Skin epidermis (tissue), 12 donors: ENCODE results near the gene IL6R.
A peak's percentile ranks its signal among the peaks of the same experiment; 100 is the strongest.
"Not testable (repeated sequence)": the region's sequence is repeated elsewhere in the genome, so short reads cannot be mapped to it uniquely, and the experiment has no call there.

Source experiments
- H3K27ac ChIP-seq, 21 experiments: fragments of 200-600 bp; sonication (generic) in 11 of 21; one replicate each; pipeline ENCODE4 v1.5.0; 2020; ENCODE audit warnings: mild to moderate bottlenecking in 3 of 21, inconsistent platforms in 2 of 21, moderate library complexity in 2 of 21
- H3K4me3 ChIP-seq, 7 experiments: fragments of 200-600 bp; sonication (generic) in 2 of 7; one replicate each; pipeline ENCODE4 v1.5.0; 2020; ENCODE audit warnings: inconsistent platforms in 2 of 7, mild to moderate bottlenecking in 2 of 7, moderate library complexity in 1 of 7

IL6R gene

DNA sequence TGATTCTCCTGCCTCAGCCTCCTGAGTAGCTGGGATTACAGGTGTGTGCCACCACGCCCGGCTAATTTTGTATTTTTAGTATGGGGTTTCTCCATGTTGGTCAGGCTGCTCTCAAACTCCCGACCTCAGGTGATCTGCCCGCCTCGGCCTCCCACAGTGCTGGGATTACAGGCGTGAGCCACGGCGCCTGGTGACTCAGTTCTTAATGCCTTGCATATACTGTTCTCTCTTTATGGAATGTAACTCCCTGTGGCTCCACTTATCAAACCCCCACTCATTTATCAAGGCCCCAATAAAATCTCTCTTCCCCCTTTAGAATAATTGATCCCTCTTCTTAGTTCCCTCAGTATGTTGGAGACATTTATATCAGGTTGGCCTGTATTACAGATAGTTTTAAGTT is 16.9 kb downstream of the IL6R start:
- H3K27ac ChIP-seq = peak overlapping the region in 15 of 21 experiments; percentile 38 to 97 (median 83)
- not testable (repeated sequence) for H3K4me3 ChIP-seq

DNA sequence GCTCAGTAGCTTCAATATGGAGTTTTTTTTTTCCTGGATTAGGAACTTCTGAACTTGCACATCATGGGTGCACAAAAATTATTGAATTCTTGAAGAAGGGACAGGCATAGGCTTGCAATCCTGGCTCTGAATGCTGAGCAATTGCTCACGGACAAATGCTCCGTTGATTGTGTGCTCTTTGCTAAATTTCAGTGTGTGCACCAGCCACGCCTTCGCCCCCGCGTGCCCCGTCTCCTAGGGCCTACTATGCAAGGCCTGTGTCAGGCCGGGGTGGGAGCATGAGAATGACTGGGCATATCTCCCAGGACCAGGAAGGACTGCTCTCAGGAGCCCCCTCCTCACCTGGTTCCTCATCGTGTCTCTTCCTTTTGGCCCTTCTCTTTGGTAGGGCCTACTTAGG is 17.4 kb downstream of the IL6R start:
- Histone ChIP-seq H3K27ac (peak overlapping the region in 17 of 21 experiments; percentile 37 to 93 (median 79)), H3K4me3 (no peak overlapping the region)

DNA sequence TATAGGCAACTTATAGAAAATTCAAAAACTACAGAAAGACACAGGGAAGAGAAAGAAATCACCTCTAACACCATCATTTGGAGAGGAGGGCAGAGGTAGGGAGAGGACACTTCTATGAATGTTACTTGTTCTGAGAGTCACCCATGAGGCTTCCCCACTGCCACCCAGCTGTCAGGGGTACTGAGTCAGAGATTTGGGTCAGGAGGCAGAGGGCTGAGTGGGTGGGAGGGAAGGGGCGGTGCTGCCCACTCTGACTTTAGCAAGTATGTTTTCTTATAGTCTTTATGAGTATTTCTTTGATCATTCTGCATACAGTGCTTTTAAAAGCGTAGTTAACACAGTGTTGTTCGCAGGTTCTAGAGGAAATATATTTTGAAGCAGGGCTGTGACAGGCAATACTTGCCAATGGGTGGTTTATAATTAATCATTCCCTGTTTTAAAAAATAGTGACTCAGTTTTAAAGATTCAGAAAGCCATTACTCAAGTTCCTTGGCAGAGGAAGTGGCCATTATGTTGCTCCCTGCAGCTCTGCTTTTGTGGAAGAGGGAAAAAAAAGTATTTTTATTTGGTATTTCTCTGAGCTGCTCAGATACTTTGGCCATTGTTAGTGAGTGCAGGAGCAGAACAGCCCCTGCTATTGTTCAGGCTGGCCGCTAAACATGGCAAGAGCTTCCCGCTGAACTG is 18.3 kb downstream of the IL6R start:
- Histone ChIP-seq H3K27ac (peak overlapping the region in 20 of 21 experiments; percentile 2 to 91 (median 73)), H3K4me3 (no peak overlapping the region)

DNA sequence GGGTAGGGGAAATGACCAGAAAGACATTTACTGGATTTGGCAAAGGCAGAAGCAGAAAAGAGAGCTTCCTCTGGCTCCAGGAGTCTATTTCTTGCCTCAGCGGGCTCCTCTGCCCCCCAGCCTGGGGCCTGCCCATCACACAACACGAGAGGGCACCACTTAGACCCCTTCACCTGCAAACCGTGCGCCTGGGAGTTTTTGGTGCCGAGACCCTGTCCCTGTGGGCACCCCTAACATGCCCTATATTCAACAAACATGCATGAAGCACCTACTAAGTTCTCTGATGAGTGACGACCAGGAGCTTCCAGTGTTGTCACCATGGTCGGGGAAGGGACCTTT is 18.8 kb downstream of the IL6R start:
- no peak overlapping the region for H3K4me3 ChIP-seq
- H3K27ac ChIP-seq = peak overlapping the region in 19 of 21 experiments; percentile 2 to 91 (median 73)

DNA sequence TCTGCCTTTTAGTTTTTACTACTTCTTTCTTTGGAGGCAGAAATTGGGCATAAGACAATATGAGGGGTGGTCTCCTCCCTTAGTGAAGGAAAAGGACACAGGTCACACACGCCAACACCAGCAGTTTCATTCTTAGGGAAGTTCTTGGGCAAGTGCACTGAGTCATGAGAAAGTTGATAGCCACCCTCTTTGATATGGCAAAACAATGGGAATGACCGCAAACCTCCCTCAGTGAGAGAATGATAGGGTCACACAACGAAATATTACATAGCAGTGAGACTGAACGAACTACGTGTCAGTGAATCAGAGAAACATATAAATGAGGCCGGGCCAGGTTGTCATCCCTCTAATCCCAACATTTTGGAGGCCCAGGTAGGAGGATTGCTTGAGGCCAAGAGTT is 20.0 kb downstream of the IL6R start:
- Histone ChIP-seq H3K27ac (peak overlapping the region in 1 of 21 experiments; percentile 25), H3K4me3 (no peak overlapping the region)

DNA sequence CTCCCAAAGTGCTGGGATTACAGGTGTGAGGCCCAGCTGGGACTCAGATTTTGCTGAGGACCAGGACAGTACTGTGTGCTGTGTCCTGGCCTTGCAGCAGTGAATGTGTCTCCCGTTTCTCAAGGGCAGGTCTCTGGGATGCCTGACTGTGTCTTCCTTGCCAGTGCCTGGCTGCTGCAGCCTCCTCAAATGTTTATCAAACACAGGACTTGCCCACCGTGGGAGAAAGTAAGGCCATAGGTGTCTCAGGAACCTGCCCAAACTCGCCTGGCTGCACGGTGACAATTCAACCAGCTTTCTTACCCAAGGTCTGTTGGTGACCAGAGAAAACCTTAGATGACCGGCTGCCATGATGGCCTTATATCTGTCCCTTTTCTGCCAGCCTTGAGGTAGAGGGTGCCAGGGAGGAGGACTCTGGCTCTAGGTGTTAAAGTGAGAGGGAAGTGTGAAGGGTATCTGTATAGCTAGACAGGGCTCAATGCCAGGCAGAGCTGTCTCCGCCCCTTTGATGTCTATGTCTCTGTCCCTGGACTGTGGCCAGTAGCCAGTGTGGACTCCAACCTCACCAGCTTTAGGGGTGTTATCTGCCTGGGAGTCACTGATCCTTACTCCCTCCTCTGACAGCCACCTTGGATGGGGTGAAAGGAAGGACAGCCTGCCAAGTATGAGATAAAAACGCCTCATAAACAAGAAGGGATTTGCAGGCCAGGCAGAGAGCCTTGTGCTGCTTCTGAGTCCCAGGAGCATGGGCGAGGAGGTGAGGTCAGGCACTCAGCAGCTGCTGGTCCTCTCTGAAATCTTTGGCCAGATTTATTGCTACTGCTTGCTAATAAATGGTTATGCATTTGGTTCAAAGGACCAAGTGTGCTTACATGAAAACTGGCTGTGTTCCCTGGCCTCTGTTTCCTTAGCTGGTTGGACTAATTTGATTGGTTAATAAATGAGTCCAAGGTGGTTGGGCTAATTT is 22.3 kb downstream of the IL6R start:
- Histone ChIP-seq H3K27ac (peak overlapping the region in 11 of 21 experiments; percentile 0 to 79 (median 35)), H3K4me3 (no peak overlapping the region)

DNA sequence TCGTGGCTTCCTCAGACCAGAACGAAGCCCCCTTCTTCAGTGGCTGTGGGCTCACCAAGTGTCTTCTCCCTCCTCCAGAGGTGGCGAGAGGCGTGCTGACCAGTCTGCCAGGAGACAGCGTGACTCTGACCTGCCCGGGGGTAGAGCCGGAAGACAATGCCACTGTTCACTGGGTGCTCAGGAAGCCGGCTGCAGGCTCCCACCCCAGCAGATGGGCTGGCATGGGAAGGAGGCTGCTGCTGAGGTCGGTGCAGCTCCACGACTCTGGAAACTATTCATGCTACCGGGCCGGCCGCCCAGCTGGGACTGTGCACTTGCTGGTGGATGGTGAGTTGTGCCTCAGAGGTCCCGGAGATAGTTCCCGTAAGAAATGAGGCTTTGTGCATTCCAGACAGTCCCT is 24.0 kb downstream of the IL6R start:
- no peak overlapping the region for H3K4me3 ChIP-seq
- H3K27ac ChIP-seq = peak overlapping the region in 6 of 21 experiments; percentile 16 to 79 (median 44)

DNA sequence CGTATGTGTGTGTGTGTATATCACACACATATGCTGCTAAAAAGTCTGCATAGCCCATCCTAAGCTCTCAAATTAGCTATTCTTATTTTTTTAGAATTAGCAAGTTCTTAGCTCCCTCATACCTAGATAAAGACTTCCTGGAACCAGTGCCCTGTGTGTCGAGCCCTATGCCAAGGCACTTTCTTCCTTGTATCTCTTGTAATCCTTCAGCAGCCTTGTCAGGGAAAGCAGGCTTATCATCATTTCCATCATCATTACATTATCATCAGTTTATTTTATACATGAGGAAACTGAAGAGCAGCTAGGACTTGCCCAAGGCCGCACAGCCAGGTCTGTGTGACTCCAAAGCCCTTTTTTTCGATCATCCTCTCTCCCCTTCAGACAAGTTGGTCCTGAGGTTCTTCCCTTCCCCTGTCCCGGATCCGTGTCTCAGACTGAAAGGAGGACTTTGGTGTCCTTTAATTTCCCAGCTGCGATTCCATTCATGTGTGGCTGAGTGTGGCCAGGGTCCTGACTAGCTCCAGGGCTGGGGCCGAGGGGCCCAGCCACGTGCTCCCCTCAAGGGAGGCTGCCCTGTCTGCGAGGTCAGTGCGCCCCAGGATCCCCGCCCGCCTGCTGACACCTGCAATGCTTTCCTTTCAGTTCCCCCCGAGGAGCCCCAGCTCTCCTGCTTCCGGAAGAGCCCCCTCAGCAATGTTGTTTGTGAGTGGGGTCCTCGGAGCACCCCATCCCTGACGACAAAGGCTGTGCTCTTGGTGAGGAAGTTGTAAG is 24.9 kb downstream of the IL6R start:
- H3K4me3 ChIP-seq = no peak overlapping the region
- peak overlapping the region in 13 of 21 experiments; percentile 1 to 79 (median 35) for H3K27ac ChIP-seq

DNA sequence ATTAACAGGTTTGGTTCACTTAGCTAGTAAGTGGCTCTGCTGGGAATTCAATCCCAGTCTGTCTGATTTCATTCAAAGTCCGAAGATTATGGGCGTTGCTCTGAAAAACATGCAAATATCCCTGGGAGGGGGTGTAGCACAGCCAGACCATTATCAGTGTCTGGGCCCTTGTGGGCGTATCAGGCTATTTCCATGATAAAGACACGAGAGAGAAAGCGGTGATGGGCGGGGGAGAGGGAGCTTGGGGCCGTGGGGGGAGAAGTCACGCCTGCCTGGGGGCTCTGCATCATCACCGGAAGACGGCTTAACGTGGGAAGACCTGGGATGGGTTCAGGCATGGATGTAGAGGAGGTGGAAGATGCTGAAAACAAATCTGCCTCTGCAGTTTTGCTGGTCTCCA is 25.8 kb downstream of the IL6R start:
- no peak overlapping the region for H3K4me3 ChIP-seq
- peak overlapping the region in 13 of 21 experiments; percentile 1 to 81 (median 35) for H3K27ac ChIP-seq

DNA sequence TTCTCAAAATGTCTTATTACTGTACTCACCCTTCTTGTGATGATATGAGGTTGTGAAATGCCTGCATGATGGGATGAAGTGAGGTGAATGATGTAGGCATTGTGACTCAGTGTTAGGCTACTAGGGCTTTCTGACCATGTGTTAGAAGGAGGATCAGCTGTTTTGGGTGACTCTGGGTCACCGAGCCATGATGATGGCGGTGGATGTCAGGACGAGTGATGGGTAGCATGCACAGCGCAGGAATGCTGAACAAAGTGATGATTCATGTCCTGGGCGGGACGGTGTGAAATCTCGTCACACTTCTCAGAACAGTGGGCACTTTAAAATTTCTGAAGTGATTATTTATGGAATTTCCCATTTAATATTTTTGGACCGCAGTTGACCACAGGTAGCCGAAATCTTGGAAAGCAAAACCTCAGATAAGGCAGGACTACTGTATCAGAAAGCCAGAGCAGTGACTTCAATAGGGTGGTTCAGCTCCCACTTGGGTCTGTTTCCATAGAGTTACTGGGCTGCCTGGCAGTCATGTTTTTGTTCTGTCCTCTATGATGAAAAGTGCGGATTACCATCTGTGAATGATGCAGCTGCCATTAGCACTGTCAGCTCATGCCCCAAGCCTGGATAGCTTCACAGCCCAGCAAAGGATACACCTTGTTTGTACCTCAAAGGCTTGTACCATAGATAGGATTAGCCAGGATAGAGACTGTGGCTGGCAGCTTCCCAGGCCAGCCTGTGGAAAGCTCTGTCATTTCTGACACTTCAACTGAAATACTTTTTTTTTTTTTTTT is 26.6 kb downstream of the IL6R start:
- Histone ChIP-seq H3K27ac (peak overlapping the region in 16 of 21 experiments; percentile 35 to 91 (median 74)), H3K4me3 (no peak overlapping the region)

DNA sequence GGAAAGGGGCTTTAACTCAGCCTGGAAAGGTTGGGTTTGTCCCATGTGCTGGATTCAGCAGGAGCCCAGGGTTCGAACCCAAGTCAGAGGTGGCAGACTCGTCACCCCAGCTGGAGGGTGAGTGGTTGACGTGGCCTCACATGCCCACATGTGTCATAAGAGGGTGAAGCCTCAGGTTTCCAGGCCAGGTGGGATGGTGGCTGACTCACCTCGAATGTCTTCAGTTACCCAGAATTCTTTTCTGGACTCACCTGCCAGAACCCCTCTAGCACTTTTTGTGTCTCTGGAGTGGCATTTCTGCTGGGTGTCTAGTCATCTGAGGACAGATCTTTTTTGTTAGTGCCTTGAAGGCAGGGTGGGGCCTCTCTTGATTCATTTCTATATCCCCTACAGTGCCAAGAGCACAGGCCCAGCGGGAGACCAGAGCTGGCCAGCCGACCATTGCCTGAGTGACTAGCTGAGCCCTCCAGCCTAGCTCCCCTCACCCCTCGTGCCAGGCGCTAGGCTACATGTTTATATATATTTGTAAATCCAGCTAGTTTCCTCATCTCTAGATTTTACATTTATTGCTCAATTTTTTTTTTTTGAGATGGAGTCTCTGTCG is 28.1 kb downstream of the IL6R start:
- peak overlapping the region in 19 of 21 experiments; percentile 0 to 91 (median 74) for H3K27ac ChIP-seq
- no peak overlapping the region for H3K4me3 ChIP-seq

DNA sequence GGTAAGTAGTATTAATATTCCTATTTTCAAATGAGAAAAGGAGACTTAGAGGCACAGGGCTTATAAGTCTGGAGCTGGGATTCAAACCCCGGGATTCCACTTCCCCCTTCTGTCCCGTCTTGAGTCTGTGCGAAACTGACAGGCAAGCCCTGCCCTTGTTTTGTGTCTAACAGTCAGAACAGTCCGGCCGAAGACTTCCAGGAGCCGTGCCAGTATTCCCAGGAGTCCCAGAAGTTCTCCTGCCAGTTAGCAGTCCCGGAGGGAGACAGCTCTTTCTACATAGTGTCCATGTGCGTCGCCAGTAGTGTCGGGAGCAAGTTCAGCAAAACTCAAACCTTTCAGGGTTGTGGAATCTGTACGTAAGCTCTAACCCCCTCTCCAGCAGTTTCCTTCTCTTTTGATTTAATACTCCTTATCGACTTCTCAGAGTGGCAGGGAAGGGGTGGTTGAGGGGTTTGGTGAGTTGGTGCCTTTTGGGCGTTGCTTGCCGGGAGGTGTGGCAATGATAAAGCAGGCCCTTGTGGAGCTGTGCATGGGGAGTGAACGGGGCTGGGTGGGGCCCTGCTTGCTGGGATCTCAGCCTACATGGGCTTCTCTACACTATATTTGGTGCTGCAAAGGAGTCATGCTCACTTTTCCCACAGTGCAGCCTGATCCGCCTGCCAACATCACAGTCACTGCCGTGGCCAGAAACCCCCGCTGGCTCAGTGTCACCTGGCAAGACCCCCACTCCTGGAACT is 29.4 kb downstream of the IL6R start:
- H3K4me3 ChIP-seq = no peak overlapping the region
- peak overlapping the region in 15 of 21 experiments; percentile 41 to 91 (median 75) for H3K27ac ChIP-seq

DNA sequence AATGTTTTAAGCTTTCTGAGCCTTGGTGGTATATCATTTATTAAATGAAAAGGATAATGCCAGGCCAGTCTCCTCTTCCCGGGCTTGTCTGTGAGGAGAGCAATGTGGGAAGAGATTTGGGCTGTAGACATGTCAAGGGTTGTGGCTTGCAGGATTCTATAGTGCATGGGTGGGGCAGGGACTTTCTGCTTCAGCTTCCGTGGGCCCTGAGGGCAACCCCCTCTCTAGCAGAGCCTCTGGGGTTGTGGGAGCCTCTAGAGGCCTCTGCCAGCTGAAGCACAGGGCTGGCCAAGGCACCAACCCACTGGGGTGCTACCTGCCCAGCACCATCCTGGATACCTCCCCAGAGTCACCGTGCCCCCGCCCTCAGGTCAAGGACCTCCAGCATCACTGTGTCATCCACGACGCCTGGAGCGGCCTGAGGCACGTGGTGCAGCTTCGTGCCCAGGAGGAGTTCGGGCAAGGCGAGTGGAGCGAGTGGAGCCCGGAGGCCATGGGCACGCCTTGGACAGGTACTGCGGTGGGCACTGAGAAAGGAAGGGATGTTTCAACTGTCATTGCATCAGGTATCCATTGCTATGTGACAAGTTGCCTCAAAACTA is 30.6 kb downstream of the IL6R start:
- Histone ChIP-seq H3K27ac (peak overlapping the region in 8 of 21 experiments; percentile 19 to 91 (median 76)), H3K4me3 (no peak overlapping the region)

DNA sequence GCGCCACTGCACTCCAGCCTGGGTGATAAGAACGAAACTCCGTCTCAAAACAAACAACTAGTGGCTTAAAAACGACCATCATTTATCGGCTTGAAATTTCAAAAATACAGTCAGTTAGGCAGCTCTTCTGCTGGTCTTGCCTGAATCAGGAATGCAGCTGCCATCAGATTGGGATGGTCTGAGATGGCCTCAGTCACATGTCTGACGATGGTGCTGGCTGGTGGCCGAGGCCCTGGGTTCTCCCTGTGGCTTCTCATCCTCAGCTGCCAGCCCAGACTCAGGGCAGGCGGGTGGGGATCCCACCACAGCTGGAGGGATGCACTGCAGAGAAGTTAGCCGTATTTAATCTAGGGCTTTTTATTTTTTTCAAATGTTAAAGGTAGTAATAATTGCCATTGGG is 31.3 kb downstream of the IL6R start:
- no peak overlapping the region for H3K4me3 ChIP-seq
- H3K27ac ChIP-seq = peak overlapping the region in 4 of 21 experiments; percentile 23 to 81 (median 56)

DNA sequence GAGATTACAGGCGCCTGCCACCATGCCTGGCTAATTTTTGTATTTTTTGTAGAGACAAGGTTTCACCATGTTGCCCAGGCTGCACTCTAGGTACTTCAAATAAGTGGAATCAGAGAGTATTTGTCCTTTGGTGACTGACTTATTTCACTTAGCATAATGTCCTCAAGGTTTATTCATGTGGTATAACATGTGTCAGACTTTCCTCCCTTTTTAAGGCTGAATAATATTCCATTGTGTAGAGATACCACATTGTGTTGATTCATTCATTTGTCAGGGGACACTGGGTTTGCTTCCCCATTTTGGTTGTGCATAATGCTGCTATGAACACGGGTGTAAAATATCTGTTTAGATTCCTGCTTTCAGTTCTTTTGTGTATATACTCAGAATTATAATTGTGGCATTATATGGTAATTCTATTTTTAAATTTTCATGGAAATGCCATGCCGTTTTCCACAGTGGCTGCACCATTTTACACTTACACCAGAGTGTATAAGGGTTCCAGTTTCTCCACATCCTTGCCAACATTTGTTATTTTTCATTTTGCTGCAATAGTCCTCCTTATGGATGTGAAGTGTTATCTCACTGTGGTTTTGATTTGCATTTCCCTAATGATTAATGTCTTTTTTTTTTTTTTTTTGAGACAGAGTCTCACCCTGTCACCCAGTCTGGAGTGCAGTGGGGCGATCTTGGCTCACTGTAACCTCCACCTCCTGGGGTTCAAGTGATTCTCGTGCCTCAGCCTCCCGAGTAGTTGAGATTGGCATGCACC is 35.1 kb downstream of the IL6R start:
- Histone ChIP-seq H3K4me3 (no peak overlapping the region), H3K27ac (peak overlapping the region in 4 of 21 experiments; percentile 44 to 69 (median 52))

DNA sequence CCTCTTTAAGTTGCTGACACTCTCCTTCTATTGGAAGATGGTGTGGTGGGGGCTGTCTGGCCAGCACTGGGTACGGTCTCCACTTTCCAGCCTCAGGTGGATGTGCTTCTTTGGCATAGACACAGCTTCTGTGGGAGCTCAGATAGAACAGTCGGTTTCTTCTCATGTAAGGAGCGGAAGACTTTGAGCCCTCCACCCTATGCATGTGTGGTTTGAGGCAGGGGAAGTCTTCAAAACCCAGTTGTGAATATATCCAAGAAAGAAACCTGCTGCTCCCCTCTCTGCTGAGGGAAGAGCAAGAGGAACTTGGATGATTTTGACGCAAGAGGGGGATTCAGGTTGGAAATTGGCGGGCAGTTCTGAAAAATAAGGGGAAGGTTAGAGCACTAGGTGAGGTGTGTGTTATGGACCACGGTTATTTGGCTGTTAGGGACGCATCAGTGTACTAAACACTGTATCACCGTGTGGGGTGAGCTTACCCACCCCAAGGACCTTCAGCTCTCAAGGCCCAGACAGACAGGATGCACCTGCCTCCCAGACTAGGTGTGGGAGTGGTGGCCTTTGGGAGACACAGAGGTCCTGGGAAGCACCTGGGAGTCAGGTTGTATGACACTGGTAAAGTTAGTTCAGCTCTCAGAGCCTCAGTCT is 36.2 kb downstream of the IL6R start:
- peak overlapping the region in 6 of 21 experiments; percentile 0 to 38 (median 22) for H3K27ac ChIP-seq
- H3K4me3 ChIP-seq = no peak overlapping the region
